Measurements from ENCODE around the gene UBE2G2.

The UBE2G2 gene, protein sequence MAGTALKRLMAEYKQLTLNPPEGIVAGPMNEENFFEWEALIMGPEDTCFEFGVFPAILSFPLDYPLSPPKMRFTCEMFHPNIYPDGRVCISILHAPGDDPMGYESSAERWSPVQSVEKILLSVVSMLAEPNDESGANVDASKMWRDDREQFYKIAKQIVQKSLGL

DNA sequence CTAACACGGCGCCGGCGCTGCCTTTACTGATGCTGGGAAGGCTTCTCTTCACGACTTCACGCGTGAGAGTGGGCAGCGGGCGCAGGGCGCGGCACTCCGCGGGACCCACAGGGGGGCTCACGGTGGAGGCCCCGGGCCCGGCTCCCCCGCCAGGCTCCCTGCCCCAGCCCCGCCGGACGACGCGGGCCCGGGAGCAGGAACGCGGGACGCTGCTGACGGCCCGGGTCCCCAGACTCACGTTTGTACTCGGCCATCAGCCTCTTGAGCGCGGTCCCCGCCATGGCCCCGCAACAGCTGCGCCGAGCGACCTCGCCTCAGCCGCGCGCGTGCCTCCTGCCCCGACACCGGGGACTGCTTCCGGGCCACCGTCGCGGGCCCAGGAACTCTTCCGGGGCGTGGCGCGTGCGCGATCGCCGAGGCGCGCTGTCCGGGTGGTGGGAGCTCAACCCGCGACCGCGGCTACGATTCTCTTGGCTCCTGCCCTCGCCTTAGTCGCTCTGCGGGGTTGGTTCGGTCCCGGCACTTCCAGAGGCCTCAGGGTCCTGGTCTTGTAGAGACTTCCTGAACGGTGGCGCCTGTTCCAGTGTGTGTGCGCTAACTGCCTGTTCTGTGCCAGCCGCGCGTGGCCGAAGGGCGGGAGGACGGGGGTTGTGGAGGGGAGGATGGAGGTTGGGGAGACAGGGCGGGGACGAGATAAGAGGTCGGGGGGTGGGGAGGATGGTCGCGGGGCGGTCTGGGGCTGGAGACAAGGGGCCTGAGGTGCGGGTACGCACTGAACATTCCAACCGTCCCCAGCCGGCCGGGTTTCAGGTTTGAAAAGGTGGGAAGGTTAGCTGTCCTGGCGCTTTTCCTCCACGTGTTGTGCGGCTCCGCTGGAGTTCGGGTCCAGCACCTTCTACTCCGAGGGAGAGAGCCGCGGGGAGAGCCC is at the start of gene UBE2G2:
TSS of gene UBE2G2 (minus strand) at position 353 of the 928 bp plus-strand sequence. CDS start at position 281, 72 bp downstream.
- peak; percentile 69 for DNase-seq

DNA sequence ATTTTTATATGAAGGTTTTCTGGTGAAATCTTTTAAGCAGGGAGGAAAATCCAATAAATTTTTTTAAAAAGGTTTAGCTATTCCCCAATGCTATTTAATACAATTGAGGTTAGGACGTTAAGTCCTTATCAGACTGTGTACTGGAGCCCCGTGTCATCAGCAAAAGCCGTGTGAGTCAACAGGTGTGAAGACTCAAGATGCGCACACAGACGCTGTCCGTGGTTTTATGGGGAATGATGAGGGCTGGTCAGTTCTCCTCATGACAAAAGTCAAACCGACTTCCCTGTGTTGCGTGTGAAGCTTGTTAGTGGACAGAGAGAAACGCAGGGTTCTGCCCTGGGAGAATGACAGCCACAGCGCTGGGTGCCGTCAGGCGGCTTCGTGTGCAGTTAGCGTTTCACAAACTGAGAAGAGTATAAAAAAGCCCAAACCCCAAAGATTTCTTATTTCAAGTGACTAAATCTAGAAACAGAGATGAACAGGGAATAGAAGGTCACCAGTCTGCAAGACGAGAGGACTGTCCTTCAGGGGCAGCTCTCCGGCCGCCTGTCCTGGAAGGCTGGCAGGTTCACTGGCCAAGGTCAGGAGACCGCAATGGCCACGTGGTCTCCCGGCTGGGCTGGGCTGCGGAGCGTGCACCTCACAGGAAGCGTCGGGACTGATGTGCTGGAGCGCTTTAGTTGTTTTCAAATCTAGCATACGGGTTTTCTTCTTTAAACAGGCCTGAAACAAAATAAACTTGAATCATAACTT is 49.5 kb upstream of the UBE2G2 start:
- no peak for DNase-seq

DNA sequence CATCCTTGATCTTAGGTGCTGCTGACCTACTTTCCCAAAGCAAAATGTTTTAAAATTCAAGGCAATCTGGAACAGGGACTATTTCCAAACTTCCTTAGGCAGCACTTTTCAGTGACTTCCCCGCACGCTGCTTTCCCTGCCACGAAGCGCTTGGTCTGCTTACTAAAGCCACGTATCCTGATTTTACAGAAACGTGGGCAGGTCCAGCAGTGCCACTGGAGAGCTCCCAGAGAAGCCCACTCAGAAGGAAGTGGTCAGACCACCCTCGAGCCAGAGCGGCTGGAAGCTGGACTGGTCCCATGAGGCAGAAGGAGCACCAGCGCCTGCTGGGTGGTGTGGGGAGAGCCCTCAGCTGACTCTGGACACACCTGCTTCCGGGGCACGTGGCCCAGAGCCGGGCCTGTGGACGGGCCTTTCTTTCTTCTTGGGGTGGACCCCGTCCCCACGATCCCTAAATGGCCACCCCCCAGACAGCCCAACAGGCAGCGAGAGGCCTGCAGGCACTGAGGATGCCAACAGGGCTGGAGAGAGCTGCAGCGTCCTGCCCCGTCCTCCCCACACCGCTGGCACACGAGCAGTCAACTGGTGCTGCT is 48.7 kb upstream of the UBE2G2 start:
- no peak for DNase-seq

DNA sequence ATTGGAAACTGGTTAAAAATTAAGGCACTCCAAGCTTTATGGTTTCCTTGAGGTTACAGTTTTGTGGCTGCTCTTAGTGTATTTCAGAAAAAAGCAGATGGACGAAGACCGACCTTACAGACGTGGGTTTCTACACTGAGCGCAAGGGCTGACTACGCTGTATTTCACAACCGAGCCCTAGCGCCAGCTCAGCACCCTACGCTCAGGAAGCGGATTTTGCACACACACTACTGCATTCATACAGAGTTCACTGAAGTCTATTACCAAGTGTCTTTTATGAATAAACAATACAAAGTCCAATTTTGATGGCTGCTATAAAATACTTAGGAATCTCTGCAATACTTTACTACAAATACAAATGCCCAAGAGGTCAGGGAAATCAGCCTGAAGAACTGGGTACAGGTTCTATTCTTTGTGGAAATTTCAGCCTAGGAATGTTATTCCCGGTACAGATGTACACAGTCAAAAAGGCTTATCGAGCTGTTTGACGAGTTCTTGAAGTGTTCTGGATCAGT is 48.1 kb upstream of the UBE2G2 start:
- no peak for DNase-seq

DNA sequence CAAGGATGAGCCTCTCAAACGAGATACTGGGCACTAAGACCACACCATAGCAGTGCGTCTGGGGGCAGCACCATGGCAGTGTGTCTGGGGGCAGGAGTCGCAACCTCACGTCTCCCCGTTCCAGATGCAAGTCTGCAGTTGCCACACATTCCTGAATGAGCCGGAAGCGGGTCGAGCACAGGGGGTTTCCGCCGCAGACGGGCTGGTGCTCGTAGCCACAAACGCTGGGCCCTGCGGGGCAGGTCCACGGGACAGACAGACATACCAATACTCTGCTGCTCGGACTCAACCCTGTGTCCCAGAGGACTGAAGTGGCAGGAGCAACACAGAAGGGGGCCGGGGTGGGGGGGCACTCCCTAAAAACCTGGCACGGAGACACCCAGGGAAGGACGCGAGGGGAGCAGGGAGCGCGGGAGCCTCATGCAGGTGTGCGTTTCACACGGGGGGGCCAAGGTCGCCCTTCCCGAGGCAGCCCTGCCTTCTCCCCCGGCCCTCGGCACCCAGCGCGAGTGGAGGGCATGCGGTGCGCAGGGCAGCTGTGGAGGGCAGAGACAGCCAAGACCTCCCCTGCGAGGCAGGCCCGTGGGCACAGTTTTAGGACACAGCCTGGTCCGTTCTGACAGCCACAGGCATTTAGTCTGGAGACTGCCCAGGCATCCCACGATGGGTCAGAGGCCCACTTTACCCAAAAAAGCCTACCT is 47.4 kb upstream of the UBE2G2 start:
- DNase-seq, result no peak

DNA sequence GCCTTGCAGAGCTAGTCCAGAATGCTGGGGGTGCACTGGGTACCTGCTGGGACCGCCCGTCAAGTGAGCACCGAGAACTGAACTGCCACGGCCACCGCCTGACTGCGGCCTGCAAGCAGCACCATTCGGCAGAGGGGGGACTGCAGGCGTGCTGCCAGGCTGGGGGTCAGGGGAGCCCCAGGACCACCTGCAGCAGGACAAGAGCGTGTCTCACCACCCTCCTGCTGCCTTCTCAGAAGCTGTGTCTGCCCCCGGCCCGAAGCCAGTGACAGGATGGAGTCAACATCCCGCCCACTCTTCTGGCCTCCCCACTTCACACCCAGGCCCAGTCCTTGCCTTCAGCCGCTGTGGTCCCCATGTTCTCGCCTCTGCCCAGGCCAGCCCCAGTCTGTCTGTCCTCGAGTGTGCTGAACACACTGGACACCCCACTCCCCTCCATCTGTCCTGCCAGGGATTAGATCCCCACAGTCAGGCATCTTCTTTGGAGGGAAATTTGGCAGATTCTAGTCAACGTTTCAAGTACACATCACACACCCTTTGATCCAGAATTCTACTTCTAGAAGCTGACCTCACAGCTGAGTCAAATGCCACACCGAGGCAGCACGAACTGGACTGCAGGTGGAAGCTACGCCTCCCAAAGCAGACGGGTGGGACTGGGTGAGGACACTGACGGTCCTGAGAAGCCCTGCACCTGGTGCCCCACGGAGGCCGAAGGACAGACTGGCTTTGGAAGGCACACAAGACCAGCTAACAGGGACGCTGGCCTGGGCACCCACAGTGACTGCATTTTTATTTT is 45.8 kb upstream of the UBE2G2 start:
- no peak for DNase-seq

DNA sequence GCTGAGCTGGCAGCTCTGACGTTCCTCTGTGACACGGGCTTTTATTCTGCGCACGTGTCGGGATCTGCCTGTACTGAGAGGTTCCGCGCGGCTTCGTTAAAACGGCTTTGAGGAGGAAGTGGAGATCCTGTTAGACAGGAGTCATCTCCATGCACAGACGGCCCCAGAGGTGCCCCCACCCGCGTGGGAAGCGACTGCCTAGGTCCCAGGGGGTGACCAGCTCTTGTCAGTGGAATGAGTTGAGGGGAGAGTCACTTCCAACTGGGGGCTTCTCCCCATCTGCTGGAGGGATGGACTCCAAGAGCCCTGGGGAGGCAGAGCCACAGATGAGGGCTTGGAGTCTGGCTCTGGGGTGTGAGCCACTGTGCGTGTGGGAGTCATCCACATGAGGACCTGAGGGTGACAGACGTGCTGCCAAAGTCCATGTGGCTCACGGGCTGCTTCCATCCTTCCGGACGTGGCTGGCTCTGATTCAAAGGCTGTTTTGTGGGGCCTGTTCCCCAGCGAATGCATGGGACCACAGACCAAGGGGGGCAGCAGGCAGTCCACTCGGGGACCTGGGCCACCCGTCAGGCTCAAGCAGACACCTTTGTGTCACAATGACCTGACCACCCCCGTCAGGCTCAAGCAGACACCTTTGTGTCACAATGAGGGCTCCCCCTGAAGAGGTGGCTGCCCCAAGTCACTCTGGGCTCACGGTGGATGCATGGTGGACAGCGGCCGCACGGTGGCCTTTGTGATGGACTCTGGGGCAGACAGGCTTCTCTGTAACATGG is 45.1 kb upstream of the UBE2G2 start:
- DNase-seq, result no peak

DNA sequence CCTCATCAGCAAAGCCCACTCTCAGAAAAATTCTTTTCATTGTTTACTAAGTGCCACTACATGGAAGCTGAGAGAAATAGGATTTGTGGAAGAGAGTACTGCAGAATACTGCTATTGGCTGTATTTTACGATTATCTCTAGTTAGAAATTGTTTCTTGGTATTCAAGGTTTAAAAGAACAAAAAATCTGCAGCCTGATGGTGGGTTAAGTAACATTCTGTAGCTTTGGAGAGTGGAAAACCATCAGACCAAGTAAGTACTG is 44.5 kb upstream of the UBE2G2 start:
- DNase-seq, result no peak

DNA sequence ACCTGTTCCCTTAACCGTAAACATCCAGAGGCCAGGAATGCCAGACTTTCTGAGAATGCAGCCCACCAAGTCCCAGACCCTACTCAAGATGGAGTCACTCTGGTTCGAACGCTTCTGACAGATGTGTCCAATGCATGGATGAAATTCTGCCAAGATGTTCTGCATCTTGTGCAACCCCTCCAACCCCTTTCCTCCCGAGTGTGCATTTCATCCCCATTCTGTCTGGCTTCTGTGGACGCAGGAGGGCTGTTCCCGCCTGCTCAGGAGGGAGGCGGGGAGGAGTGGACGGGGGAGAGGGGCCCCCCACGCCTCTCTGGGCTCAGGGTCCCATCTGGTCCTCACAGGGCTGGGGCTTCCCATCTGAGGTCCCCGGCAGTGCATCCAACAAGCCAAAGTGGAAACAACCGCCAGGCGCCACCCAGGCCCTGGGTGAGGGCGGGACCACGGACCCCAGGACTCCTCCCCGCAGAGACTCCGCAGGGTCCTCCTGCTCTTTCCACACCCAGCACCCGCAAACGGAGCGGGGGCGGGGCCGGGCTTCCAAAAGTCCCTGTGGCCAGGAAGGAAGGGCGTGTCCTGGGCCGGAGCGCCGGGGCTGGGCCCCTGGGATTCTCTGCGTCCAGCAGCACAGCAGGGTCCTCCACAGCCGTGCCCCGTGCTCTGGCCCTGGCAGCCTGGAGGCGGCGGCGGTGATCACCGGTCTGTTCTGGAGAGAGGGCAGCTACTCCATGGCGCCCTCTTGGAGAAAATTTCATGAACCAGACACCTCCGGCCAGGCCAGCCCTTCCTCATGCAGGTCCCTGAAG is 44.0 kb upstream of the UBE2G2 start:
- DNase-seq, result no peak

DNA sequence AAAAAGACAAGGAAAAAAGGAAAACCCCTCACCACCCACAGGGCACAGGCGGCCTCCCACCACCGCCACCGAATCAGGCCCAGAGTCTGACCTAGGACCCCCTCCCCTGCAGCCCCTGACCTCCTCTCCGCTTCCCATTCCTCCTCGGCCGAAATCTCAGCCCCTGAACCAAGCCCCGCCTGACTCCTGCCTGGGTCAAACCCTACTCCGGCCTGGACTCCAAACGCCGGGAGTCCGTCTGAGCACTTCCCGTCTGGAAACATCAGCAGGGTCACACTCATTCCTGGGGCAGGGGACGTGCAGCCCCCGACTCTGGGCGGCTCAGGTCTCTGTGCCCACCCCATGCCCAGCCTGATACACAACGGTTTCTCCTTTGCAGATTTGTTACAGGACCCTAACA is 42.6 kb upstream of the UBE2G2 start:
- DNase-seq, result no peak

DNA sequence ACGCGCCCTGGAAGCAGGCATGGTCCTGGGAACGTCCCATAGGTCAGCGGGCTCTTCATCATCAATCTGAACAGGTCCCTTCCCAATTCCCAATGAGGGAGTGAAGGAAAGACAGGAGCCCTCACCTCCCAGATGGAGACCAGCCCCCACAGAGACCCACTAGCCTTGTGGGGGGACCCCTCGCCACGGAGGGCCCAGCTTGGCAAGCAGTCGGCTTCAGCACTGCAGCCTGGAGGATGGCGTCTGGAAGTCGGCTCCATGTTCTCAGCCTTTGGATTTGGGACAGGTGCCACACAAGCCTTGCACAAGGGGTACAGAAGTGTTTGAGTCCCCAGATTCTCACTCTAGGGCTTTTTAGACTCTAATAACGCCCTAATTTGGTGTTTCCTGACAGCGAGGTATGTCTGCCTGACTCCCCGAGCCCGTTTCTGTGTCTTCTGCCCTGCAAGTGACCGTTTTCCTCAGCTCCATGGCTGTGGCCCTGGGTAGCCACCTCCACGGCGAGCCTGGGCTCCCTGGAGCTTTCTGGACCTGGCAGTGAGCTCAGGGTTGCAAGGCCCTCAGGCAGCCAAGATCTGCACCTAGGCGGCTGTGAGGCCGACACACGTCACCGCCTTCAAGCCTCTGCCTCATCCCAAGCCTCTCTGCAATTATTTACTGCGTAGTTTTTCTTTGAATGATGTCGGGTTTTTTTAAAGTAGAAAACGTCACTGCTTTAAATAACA is 41.3 kb upstream of the UBE2G2 start:
- no peak for DNase-seq

DNA sequence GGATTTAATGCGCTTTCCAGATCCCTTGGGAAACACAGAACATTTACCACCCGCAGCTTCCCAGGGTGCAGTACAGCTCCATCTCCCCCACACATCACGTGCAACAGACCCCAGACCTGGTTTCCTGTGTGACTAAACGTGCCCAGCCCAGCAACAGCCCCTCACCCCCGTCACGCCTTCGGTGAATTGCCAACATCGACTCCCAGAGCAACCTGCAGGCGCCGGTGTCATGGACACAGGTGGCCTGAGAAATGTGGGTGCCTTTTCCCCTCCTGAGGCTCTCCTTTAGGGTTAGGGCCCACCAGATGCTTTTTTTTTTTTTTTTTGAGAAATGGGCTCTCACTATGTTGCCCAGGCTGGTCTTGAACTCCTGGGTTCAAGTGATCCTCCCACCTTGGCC is 40.5 kb upstream of the UBE2G2 start:
- no peak for DNase-seq

DNA sequence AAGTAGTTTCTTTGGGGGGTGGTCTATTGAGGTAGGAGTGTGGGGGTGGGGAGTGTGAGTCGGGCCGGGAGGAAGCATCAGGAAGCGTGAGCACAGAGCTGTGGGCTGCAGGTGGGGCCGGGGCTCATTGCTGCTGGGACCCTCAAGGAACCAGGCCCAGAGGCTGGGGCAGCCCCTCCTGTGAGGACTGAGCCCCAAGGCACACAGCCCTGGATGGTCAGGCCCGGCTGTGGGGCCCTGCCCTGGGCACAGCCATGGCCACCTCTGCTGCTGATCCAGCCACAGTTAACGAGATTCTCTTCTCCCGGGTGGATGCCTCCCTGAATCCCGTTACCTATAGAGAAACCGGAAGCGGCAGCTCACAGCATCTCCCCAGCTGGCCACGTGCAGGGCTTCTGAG is 39.2 kb upstream of the UBE2G2 start:
- no peak for DNase-seq

DNA sequence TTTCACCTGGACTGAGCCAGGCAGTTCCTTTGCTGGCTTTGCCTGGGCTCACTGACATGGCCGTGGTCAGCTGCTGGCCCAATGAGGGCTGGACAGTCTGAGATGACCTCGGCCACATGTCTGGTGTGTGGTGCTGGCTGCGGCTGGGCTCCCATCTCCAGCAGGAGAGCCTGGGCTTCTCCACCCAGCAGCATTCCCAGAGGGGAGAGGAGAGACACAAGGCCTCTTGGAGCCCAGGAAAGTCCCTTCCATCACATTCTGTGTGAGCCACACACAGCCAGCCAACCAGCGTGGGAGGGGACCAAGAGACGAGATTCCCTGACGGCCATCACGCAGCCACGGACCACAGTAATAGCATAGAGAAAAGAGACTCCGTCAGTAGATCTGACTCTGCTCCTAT is 37.3 kb upstream of the UBE2G2 start:
- DNase-seq, result no peak

DNA sequence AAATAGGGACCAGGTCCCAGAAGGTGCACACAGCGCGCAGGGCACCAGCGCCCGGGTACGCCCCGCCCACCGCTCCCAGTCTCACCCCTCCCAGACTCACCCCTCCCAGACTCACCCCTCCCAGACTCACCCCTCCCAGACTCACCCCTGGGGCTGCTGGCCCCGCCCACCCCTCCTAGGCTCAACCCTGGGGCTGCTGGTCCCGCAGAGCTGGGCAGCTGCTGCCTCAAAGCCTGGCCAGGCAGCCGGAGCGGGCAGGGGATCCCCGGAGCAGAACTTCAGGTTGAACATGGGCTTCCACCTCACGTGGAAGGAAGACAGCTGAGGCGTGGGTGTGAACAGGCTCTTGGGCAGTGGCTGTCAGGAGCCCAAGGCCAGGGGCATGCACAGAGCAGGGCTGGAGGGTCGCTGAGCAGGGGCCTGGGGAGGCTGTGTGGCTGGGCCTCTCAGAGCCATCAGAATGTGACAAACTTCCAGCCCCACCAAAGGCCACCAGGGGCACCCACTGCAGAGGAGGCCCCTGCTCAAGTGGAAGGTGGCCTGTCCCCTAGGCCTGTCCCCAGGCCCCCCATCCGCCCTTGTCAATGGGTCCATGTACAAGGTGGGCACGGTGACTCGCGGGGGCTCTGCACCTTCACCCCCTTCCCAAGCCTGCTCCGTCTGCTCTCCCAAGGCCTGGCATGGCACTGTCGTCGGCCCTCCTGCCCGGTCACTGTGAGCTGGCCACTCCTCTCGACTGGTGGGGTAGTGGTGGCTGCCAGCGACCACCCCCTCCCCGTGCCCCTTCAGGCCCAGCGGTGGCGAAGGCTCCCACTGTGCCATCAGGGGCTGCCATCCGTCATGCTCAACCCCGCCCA is 36.6 kb upstream of the UBE2G2 start:
- no peak for DNase-seq

DNA sequence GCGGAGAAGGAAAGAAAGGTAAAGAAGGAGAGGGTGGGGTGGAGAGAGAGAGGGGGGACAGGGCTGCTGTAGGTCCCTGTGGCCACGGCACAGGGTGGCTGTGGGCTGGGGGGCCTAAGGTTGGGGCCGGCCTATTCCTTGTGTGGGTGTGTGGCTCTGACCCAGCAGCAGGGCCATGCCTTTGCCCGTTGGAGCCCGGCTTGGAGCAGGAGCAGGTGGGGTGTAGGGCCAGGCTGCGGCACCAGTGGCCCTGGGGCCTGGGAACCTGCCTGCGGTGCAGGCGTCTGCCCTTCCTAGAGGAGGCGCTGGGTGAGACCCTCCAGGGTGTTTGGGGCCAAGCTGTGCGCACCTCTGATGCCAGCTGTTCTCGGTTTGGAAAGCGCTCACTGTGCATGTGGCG is 35.9 kb upstream of the UBE2G2 start:
- no peak for DNase-seq

DNA sequence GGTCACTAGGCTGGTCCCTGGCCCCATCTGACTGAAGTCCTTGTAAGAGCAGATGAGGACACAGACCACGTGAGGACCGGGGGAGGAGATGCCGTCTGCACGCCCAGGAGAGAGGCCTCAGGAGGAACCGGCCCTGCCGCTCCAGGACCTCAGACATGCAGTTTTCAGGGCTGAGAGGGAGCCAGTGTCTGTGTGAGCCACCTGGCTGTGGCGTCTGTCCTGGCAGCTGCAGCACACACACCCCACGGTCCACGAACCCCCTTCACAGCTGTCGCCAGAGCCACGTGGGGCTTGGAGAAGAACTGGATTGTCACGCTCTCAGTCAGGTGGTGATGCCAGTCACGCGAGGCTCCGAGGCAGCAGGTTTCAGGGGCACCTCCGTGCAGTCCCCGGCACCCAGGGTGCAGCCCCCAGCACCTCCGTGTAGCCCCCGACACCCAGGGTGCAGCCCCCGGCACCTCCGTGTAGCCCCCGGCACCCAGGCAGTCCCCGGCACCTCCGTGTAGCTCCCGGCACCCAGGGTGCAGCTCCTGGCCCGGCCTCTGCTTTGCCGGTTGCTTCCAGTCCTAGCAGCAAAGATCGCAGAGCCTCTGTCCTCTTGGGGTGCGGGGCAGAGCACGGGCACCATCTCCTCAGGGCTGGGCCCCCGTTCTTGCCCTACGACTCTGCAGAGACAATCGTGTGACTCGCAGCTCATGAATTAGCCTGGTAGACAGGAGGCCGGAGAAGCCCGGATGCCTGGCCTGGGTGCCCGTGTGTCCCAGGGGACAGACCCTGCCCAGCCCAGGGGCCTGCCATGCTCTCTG is 35.2 kb upstream of the UBE2G2 start:
- DNase-seq, result no peak

DNA sequence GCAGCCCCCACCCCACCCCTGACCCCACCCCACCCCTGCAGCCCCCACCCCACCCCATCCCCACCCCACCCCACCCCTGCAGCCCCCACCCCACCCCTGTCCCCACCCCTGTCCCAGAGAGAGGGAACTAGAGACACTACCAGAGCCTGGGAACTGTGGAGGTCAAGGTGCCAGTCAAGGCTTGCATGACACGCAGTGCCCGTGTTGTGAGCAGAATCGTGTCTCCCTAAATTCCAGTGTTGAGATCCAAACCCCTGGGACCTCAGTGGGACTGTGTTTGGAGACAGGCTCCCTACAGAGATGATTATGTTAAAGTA is 34.7 kb upstream of the UBE2G2 start:
- DNase-seq, result no peak

Measured in T1000 (cell line).